Choroid plexus epithelial cell (primary cell): ENCODE results near the gene VPS13D.
A peak's percentile ranks its signal among the peaks of the same experiment; 100 is the strongest.

ENCODE experiments used
- DNase-seq: peaks from one replicate; pipeline ENCODE4 v3.0.0-alpha.2; 2010; ENCODE audit warnings: low read depth
- H3K4me3 ChIP-seq: 2 replicates; pipeline ENCODE4 v1.5.1; 2011; ENCODE audit warnings: low read depth, mild to moderate bottlenecking, control low read depth, low read length, moderate library complexity
- CTCF ChIP-seq: conservative IDR thresholded peaks from 2 replicates; pipeline ENCODE4 v1.5.1; 2011; ENCODE audit warnings: low read depth, mild to moderate bottlenecking, control low read depth, inconsistent platforms, low read length, moderate library complexity

Gene VPS13D

GRCh38 chr1:12508849-12509248 is 279.0 kb downstream of the VPS13D start:
- TF ChIP-seq CTCF, result no peak
- no peak for DNase-seq
- H3K4me3 ChIP-seq, result no peak overlapping the region

- no peak for DNase-seq
- no peak overlapping the region for H3K4me3 ChIP-seq
- no peak for TF ChIP-seq CTCF
Measured at GRCh38 chr1:12511128-12511484, 281.3 kb downstream of the VPS13D start.

GRCh38 chr1:12511516-12512468 is 282.0 kb downstream of the VPS13D start:
- DNase-seq, result peak; percentile 70
- no peak for TF ChIP-seq CTCF
- H3K4me3 ChIP-seq, result no peak overlapping the region

GRCh38 chr1:12513181-12513580 is 283.4 kb downstream of the VPS13D start:
- TF ChIP-seq CTCF, result no peak
- no peak overlapping the region for H3K4me3 ChIP-seq
- no peak for DNase-seq

- H3K4me3 ChIP-seq, result no peak overlapping the region
- TF ChIP-seq CTCF, result no peak
- no peak for DNase-seq
Measured at GRCh38 chr1:12514590-12514989, 284.8 kb downstream of the VPS13D start.

- no peak for TF ChIP-seq CTCF
- no peak for DNase-seq
- H3K4me3 ChIP-seq, result no peak overlapping the region
Measured at GRCh38 chr1:12515234-12515633, 285.4 kb downstream of the VPS13D start.

- DNase-seq, result no peak
- no peak for TF ChIP-seq CTCF
- no peak overlapping the region for H3K4me3 ChIP-seq
Measured at GRCh38 chr1:12516741-12517140, 286.9 kb downstream of the VPS13D start.
